GM18870 (cell line): ENCODE data around the gene PARP1.
"Not testable (repeated sequence)": the region's sequence is repeated elsewhere in the genome, so short reads cannot be mapped to it uniquely, and the experiment has no call there.

ENCODE experiments used
- ATAC-seq: cut with Tn5 transposase; IDR thresholded peaks from one replicate; pipeline ENCODE4 v1.9.1; 2021; ENCODE audit warnings: moderate library complexity; ENCODE audit not compliant: unreplicated experiment

The PARP1 gene

DNA sequence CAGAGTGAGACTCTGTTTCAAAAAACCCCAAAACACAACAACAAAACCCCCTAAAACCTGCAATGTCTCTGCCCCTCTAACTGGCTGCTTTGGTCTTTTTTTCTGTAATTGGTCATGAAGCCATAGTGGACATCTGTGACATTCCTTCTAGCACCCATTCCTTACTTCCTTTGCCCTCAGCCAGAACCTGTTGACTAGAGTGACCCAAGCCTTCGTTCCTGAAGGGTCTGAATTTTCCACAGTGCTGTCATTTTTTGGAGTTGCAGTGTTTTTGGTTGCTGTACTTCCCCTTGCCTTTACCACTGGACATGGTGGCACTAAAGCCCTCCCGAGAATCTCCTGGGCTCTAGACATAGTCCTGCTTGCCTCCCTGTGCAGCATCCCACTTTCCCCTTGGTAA is 50.5 kb downstream of the PARP1 start:
- no peak for ATAC-seq

DNA sequence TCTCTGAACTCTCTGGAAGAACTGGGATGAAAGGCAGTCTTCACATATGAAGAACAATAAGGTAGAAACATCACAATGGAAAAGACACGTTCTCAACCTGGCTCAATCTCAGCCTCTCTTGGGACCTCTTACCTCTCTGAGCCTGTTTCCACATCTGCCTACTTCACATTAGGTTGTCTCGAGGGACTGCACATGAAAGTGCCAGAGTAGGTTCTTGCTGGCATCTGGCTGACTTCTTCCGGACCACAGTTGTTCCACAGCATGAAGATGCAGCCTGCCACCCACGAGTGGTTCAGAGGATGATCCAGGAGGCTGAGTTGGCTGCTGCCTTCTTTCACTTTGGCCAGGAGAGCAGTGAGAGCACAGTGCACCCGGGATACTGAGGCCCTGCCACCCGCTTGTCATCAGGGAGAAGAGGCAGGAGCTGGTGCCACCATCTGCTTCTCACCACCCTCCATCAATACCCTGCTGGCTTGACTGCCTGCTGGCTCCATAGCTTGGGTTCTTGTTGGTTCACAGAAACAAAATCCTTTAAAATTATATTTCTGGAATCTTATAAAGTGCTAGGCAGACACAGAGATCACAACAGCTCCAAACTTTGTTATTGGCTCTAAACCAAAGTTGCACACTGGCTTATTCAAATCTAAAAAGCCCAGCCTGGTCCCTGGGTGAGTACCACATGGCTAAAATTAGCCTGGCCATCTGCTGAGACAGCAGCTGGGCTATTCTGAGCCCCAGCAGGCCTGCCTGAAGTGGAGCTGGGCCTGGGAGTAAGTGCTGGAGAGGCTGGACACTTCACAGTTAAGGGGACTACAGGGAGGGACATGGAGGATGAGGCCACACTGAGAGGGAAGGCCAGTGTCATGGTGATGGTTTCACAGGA is 52.0 kb downstream of the PARP1 start:
- ATAC-seq, result no peak

DNA sequence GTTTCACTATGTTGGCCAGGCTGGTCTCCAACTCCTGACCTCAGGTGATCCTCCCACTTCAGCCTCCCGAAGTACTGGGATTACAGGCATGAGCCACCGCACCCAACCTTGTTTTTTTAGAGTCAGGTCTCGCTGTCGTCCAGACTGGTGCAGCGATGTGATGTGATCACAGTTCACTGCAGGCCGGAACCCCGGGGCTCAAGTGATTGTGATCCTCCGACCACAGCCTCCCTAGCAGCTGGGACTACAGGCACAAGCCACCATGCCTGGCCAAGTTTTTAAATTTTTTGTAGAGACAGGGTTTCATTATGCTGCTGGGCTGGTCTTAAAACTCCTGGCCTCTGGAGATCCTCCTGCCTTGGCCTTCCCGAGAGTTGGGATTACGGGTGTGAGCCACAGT is 52.9 kb downstream of the PARP1 start:
- ATAC-seq, result no peak

DNA sequence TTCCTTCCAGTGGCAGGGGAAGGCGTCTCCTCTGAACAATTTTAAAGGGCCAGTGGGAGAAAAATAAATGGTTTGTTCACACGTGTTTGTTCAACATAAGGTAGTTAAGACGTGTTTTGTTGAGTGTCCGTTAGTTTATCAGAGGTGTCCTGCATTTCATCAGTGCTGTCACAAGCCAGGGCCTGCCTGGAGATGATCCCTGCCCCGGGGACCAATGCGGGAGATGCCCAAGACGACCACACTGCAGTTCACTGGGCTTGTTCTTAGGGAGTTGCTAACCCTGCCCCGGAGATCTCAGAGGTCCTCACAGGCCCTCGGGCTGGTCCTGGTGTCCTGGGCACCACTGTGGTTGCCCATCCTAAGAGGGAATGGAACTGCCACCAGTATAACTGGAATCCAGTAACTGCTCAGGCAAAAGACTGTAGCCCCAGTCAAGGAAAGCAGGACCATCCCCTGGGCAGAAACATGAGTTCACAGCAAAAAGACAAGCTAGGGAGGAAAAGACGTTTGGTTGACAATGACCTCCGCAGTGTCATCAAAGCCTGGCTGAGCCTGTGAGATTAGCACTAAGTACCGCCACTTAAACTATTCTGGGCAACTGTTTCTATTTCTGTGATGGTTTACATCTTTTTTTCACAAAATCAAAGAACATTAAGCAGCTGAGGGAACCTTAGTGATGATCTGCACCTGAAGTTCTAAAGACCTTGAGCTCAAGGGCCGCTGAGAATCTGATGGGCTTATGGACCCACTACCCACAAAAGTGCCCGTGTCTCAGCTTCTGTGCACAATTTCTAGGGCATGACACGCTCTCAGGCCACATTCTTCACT is 54.0 kb downstream of the PARP1 start:
- ATAC-seq, result no peak

- ATAC-seq, result no peak
Observed at GRCh38 chr1:226351709-226352108, 56.2 kb downstream of the PARP1 start.

GRCh38 chr1:226350519-226350865 is 57.4 kb downstream of the PARP1 start:
- no peak for ATAC-seq

DNA sequence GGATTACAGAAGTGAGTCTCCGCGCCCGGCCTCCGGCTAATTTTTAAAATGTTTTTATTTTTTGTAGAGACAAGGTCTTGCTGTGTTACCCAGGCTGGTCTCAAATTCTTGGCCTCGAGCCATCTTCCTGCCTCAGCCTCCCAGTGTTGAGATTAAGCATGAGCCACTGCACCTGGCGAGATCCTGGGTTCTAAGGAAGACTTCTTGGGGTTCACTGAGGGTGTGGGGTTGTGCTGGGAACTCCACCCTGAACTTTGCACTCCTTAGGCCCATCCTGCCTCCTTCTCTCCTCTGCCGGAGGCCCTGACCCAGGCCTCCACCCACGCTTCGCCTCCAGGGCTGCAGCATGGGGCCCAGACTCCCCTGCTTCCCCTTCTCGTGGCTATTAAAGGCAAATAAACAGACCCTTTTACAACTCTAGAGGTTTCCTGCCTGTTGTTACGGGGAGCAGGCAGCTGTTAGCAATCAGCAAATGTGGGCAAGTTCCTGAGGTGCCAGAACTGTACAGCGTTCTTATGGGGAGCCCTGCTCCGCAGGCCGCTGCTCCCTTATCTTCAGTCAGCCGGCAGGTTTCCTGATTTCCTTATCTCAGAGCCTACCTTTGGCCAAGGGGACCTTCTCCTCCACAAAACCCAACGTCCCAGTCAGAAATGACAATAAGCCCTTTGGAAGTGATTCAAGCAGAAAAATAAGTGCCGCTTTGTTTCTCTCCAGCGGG is 57.9 kb downstream of the PARP1 start:
- no peak for ATAC-seq

DNA sequence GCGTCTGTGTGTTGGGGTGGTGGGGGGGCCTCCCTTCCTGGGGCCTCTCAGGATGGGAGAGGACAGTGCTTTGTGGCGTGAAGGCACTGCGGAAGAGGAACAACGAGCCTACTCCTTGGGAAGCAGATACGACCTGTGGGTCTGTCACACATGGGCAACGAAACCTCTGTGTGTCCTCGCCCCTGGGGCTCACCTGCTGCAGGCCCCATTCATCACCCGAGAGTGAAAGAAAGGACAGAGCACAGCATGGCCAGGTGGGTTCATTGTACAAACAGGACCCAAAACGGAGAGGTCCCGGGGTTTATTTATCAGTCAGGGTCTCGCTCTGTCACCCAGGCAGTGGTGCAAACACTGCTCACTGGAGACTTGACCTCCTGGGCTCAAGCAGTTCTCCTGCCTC is 58.8 kb downstream of the PARP1 start:
- ATAC-seq, result no peak

DNA sequence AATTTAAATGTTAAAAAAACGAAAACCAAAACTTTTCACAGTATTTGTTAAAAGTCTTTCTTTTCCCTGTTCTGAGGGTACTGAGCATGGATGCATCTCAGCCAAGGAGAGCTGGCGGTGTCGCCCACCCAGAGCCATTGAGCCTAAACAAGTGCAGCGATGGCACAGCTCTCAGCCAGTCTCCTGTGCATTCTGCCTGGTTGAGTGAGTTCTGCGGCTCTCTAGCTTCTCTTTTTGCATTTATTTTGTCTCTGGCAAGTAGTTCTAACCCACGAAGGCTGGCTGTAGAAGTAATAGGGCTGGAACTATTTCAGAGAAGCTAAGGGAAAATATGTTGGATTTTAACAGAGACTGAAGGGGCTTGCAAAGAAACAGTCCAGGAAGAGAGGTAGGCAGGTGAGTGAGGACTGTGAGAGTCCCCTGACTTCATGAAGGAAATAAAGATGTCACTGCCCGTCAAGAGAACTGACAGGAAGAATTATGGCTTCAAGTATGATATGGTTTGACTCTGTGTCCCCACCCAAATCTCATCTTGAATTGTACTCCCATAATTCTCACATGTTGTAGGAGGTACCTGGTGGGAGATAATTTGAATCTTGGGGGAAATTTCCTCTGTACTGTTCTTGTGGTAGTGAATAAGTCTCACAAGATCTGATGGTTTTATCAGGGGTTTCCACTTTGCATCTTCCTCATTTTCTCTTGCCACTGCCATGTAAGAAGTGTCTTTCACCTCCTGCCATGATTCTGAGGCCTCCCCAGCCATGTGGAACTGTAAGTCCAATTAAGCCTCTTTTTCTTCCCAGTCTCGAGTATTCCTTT is 63.2 kb downstream of the PARP1 start:
- no peak for ATAC-seq

- no peak for ATAC-seq
Observed at GRCh38 chr1:226342656-226343055, 65.2 kb downstream of the PARP1 start.

GRCh38 chr1:226340111-226340510 is 67.8 kb downstream of the PARP1 start:
- not testable (repeated sequence) for ATAC-seq

DNA sequence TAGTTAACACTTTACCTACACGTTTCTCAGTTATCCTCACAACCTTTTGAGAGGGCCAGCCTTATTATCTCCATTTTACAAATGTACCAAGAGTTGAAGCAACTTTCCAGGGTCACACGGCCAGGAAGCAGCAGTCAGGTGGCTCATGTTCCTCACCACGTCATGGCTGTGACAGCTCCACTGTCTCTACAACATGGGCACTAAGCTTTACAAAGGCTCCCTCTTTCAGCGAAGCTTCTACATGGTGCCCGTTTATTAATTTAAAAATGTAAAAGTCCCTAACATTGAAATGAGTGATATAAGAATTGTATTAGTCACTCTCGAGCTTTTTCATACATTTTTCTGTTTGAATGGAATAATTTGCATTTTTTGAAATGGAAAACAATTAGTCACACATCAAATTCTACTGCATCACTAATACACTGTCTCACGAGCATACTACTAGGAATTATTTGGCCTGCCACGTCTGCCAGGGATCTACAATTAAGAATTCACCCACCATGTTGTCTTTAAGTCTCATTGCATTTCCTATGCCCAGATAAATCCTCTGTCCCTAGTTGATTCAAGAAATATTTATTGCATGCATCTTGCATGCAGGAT is 70.5 kb downstream of the PARP1 start:
- ATAC-seq, result no peak

GRCh38 chr1:226335661-226336060 is 72.2 kb downstream of the PARP1 start:
- ATAC-seq, result no peak

DNA sequence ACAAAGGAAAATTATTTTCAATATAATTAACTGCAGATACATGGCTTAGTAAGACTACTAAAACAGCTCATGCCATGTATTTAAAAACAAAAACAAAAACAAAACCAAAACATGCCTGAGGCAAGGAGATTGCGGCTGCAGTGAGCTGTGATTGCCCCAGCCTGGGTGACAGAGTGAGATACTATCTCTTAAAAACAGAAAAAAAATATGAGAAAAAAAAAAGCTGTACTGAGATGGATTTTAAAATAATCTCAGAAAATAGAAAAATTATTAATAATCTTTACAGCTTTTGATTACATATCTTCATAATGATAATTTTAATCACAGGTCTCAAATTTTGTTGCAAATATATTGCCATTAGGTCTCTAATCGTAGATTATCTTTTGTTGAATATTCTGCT is 74.9 kb downstream of the PARP1 start:
- no peak for ATAC-seq

DNA sequence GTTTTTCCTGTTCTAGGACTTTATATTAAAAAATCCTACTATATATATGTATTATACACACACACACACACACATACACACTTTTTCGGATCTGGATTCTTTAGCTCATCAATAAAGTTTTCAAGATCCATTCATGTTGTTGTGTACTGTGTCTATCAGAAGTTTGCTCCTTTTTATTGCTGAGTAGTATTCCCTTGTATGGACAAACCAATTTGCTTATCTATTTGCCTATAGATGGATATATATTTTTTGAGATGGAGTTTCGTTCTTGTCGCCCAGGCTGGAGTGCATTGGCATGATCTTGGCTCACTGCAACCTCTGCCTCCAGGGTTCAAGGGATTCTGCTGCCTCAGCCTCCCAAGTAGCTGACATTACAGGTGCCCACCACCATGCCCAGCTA is 78.7 kb downstream of the PARP1 start:
- no peak for ATAC-seq

DNA sequence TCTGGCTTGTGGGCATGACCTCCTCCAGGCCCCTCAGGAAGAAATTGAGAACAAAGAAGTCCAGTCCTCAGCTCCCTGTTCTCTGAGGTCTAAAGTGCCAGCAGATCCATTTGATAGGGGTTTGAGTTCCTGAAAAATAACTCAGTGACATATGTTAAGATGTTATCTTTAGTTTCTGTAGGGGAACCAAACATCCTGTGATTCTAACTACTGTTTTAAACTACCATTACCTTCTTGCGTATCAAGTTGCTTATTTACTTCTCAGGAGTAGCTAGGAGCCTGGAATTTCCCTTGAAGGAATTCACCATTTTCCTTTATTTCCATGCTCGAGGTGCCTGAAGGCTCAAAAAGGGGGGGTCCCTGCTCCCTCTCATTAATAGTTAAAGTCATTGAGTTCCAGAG is 80.1 kb downstream of the PARP1 start:
- no peak for ATAC-seq

DNA sequence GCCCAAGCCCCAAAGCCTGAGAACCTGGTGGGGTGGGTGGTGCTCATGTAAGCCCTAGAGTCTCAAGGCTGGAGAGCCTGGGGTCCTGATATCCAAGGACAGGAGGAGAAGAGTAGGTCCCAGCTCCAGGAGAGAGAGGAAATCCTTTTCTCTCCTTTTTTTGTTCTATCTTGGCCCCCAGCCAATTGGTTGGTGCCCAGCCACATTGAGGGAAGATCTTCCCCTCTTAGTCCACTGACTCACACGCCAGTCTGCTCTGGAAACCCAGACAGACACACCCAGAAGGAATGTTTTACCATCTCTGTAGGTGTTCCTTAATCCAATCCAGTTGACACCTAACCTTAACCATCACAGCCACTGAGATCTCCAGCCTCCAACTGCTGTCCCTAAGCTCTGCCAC is 82.7 kb downstream of the PARP1 start:
- no peak for ATAC-seq

DNA sequence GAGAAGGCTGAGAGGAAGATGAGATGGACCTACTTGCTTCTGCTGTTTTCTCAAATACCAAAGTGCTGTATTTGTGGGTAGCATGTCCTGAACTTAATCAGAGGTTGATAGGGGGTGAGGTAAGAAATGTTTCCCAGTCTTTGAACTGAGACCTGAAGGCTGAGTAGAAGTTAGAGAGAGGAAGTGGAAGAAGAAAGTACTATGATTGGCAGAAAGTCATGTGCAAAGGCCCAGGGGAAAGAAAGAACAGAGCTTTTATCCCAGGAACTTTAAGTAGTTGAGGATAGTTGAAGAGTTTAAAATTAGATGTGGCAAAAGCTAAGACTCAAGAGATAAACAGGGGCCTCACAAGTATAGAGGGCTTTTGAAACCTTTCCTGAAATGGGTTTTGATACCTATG is 83.4 kb downstream of the PARP1 start:
- no peak for ATAC-seq

DNA sequence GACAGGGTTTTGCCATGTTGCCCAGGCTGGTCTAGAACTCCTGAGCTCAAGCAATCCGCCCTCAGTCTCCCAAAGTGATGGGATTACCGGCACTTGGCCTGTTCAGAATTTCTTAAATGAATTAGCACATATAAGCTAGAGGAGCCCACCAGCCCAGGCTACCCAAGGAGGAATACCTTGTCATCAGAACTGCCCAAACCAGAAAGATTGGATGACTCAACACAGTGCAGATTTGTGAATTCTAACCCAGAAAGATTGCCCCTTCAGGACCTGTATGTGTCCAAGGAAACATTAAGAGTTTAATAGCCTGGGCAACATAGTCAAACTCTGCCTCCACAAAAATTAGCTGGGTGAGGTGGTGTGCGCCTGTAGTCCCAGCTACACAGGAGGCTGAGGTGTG is 84.9 kb downstream of the PARP1 start:
- ATAC-seq, result no peak

- ATAC-seq, result no peak
Observed at GRCh38 chr1:226320930-226321329, 87.0 kb downstream of the PARP1 start.
